Fibroblast of villous mesenchyme (primary cell): ENCODE measurements around the gene CCND3. TPM values are rescaled to one million over a fixed set of nuclear protein-coding genes. Genes with fewer than 3 reads are reported as not detected.
A peak's percentile ranks its signal among the peaks of the same experiment; 100 is the strongest.

Source experiments
- DNase-seq: peaks from one replicate; pipeline ENCODE4 v3.0.0-alpha.2; 2010; ENCODE audit warnings: low read depth
- H3K4me3 ChIP-seq: 2 replicates; pipeline ENCODE4 v1.5.1; 2011; ENCODE audit warnings: low read depth, mild to moderate bottlenecking, low read length
- total RNA-seq: library from RNA; depleted of rRNA; stranded (reverse); fragments of >200 nt; gene quantifications from 2 replicates; pipeline ENCODE4 v1.2.3, GENCODE V29; 2012
- TF ChIP-seq, protein P1 (sequence below): IDR thresholded peaks from 2 replicates; pipeline ENCODE4 v1.5.1; 2012; ENCODE audit warnings: low read depth, mild to moderate bottlenecking, low read length; ENCODE audit not compliant: insufficient read depth

The CCND3 gene
- total RNA-seq, 1 donor, result 42.3 TPM

GRCh38 chr6:41922154-41922553, 19.5 kb downstream of the CCND3 start:
- peak; percentile 12 for DNase-seq
- TF ChIP-seq, protein P1, sequence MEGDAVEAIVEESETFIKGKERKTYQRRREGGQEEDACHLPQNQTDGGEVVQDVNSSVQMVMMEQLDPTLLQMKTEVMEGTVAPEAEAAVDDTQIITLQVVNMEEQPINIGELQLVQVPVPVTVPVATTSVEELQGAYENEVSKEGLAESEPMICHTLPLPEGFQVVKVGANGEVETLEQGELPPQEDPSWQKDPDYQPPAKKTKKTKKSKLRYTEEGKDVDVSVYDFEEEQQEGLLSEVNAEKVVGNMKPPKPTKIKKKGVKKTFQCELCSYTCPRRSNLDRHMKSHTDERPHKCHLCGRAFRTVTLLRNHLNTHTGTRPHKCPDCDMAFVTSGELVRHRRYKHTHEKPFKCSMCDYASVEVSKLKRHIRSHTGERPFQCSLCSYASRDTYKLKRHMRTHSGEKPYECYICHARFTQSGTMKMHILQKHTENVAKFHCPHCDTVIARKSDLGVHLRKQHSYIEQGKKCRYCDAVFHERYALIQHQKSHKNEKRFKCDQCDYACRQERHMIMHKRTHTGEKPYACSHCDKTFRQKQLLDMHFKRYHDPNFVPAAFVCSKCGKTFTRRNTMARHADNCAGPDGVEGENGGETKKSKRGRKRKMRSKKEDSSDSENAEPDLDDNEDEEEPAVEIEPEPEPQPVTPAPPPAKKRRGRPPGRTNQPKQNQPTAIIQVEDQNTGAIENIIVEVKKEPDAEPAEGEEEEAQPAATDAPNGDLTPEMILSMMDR, result no peak
- H3K4me3 ChIP-seq, result peak overlapping the region; percentile 98

DNA sequence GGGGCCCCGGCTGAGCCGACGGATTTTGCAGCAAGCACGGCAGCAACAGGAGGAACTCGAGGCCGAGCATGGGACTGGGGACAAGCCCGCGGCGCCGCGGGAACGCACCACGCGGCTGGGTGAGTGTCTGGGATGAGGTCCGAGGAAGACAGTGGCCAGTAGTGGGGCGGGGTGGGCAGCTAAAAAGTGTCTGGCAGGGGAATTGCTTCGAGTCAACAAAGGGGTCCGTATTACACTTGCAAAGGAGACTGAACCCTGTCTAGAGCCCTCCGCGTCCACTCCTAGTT, 20.0 kb downstream of the CCND3 start:
- no peak for DNase-seq
- TF ChIP-seq, protein P1, result no peak
- H3K4me3 ChIP-seq, result peak overlapping the region; percentile 98

- DNase-seq, result peak; percentile 96
- TF ChIP-seq, protein P1, result peak; percentile 89
- peak within 1 kb of the TSS; percentile 98 for H3K4me3 ChIP-seq
Measured at GRCh38 chr6:41920921-41921711, 20.5 kb downstream of the CCND3 start, which contains the start of the genes BYSL and MED20. TSS of gene BYSL (plus strand) at chr6:41921499. CDS start at chr6:41921563, 64 bp downstream. TSS of gene MED20 (minus strand) at chr6:41921139. CDS start at chr6:41921018, 121 bp downstream.

- H3K4me3 ChIP-seq, result no peak overlapping the region
- peak; percentile 88 for DNase-seq
- TF ChIP-seq, protein P1, result no peak
Measured at GRCh38 chr6:41917528-41917927, 24.1 kb downstream of the CCND3 start.

DNA sequence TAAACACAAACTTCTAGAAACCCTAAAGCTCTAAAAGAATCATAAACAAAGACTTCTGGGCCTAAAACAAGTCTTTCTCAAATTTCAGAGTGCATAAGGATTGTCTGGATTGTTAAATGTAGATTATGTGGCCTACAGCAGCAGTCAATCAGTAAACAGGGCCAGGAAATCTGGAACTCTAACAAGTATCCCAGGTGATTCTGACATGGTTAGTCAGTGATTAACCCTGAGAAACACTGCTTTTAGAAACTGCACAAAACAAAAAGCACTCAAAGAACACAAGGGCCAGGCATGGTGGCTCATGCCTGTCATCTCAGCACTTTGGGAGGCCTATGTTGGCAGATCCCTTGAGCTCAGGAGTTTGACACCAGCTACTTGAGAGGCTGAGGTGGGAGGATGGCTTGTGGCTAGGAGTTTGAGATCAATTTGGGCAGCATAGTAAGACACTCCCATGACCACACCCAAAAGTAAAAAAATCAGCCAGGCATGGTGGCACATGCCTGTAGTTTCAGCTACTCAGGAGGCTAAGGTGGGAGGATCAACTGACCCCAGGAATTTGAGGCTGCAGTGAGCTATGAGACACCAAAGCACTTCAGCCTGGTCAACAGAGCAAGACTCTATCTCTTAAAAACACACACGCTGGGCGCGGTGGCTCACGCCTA, 26.6 kb downstream of the CCND3 start:
- DNase-seq, result no peak
- H3K4me3 ChIP-seq, result no peak overlapping the region
- TF ChIP-seq, protein P1, result no peak

GRCh38 chr6:41914343-41914742, 27.3 kb downstream of the CCND3 start:
- no peak for DNase-seq
- TF ChIP-seq, protein P1, result no peak
- H3K4me3 ChIP-seq, result no peak overlapping the region

GRCh38 chr6:41909727-41910126, 31.9 kb downstream of the CCND3 start:
- TF ChIP-seq, protein P1, result no peak
- no peak overlapping the region for H3K4me3 ChIP-seq
- no peak for DNase-seq
